Naive thymus-derived CD4-positive, alpha-beta T cell (primary cell): ENCODE data around the gene ESYT3. TPM values are rescaled to one million over a fixed set of nuclear protein-coding genes. Genes with fewer than 3 reads are reported as not detected.

Source experiments
- ATAC-seq: fragments of 150-1000 bp; cut with Tn5 transposase; 2 replicates; pipeline ENCODE4 v1.10.0; 2021; ENCODE audit warnings: mild to moderate bottlenecking, moderate library complexity
- CTCF ChIA-PET: fragments of 350-600 bp; sonication (Branson Sonifier 250); formaldehyde crosslinking; loops from one replicate; lab custom pipeline; 2021; ENCODE audit warnings: antibody characterized with exemption; lab: Charles Lee
- POLR2A ChIA-PET: fragments of 350-600 bp; sonication (Branson Sonifier 250); formaldehyde crosslinking; loops from one replicate; lab custom pipeline; 2021; ENCODE audit warnings: antibody characterized with exemption, inconsistent platforms; lab: Charles Lee
- DNase-seq, 9 donors: peaks; one replicate each; pipeline versions ENCODE4 v3.0.0 to v3.0.0-alpha.2; 2020 to 2022; ENCODE audit warnings: mixed read lengths in 1 of 9
- H3K27ac ChIP-seq: one replicate; pipeline ENCODE4 v1.7.0; 2013; ENCODE audit warnings: mild to moderate bottlenecking, low read depth, low read length, moderate library complexity
- H3K27me3 ChIP-seq, 2 donors: one replicate each; pipeline ENCODE4 v1.7.0; 2013; ENCODE audit warnings: low read length in 2 of 2, mild to moderate bottlenecking in 2 of 2, moderate library complexity in 2 of 2; ENCODE audit not compliant: control insufficient read depth in 2 of 2, insufficient read depth in 2 of 2
- H3K36me3 ChIP-seq, 3 experiments: 1 replicate in 2 of 3; 2 replicates in 1 of 3; pipeline ENCODE4 v1.7.0; 2013; ENCODE audit warnings: low read length in 3 of 3, mild to moderate bottlenecking in 3 of 3, moderate library complexity in 1 of 3; ENCODE audit not compliant: insufficient read depth in 3 of 3, control insufficient read depth in 2 of 3
- H3K4me1 ChIP-seq, 2 donors: one replicate each; pipeline ENCODE4 v1.7.0; 2013; ENCODE audit warnings: low read length in 2 of 2, mild to moderate bottlenecking in 2 of 2, moderate library complexity in 1 of 2; ENCODE audit not compliant: control insufficient read depth in 2 of 2, insufficient read depth in 2 of 2
- H3K4me3 ChIP-seq: 2 replicates; pipeline ENCODE4 v1.7.0; 2013; ENCODE audit warnings: mild to moderate bottlenecking, low read length
- H3K9me3 ChIP-seq, 3 experiments: 1 replicate in 2 of 3; 2 replicates in 1 of 3; pipeline ENCODE4 v1.7.0; 2013; ENCODE audit warnings: low read length in 3 of 3; ENCODE audit not compliant: control insufficient read depth in 2 of 3
- H3K27ac Mint-ChIP-seq, 9 donors: one replicate each; pipeline ENCODE4 v1.8.0; 2020 to 2022; ENCODE audit warnings: mixed read lengths in 9 of 9, mild to moderate bottlenecking in 8 of 9, moderate library complexity in 5 of 9, inconsistent platforms in 2 of 9
- H3K27me3 Mint-ChIP-seq, 5 donors: one replicate each; pipeline ENCODE4 v1.8.0; 2021 to 2022; ENCODE audit warnings: mixed read lengths in 5 of 5, mild to moderate bottlenecking in 1 of 5
- H3K36me3 Mint-ChIP-seq, 5 donors: one replicate each; pipeline ENCODE4 v1.8.0; 2020 to 2022; ENCODE audit warnings: mixed read lengths in 5 of 5, mild to moderate bottlenecking in 3 of 5, inconsistent platforms in 1 of 5
- H3K4me1 Mint-ChIP-seq, 7 donors: one replicate each; pipeline ENCODE4 v1.8.0; 2020 to 2022; ENCODE audit warnings: mixed read lengths in 7 of 7, mild to moderate bottlenecking in 3 of 7, inconsistent platforms in 1 of 7
- H3K4me3 Mint-ChIP-seq, 10 donors: one replicate each; pipeline ENCODE4 v1.8.0; 2020 to 2022; ENCODE audit warnings: mild to moderate bottlenecking in 10 of 10, mixed read lengths in 10 of 10, moderate library complexity in 6 of 10, inconsistent platforms in 2 of 10
- H3K9me3 Mint-ChIP-seq, 11 donors: one replicate each; pipeline ENCODE4 v1.8.0; 2020 to 2022; ENCODE audit warnings: mixed read lengths in 11 of 11, mild to moderate bottlenecking in 4 of 11, inconsistent platforms in 1 of 11, moderate library complexity in 1 of 11
- intact Hi-C, 2 donors: fragments of 100-400 bp; cut with micrococcal nuclease; formaldehyde crosslinking; loops; one replicate each; pipeline ENCODE4 v1.15.1; 2023
- polyA plus RNA-seq, 2 donors: library from polyadenylated mRNA; unstranded; fragments of 300-500 nt; fragmentation: Illumina TruSeq; gene quantifications; one replicate each; pipeline ENCODE4 v1.2.3, GENCODE V29; 2021
- total RNA-seq, 6 experiments: library from RNA in 5 of 6; stranded (reverse) in 5 of 6; gene quantifications; 1 replicate in 5 of 6; 2 replicates in 1 of 6; pipeline ENCODE4 v1.2.3 and lab custom pipeline; 2021 to 2026

The ESYT3 gene
- total and polyA plus RNA-seq, 7 experiments from 2014 or later: 0.14 to 0.41 (median 0.32) TPM; not detected in 4

- DNase-seq (no peak), ATAC-seq (no peak)
- H3K9me3 ChIP-seq: no peaks in the 10 kb centered on the region
- Mint-ChIP-seq H3K36me3 (no peaks in the 10 kb centered on the region), H3K9me3 (peaks cover 0 to 2% (median 0%) of the 10 kb centered on the region in 11 donors), H3K27me3 (peaks cover 14 to 38% (median 32%) of the 10 kb centered on the region in 5 donors), H3K4me1 (peaks cover 0 to 11% (median 7%) of the 10 kb centered on the region in 7 donors), H3K27ac (no peak overlapping the region), H3K4me3 (no peak overlapping the region)
- POLR2A ChIA-PET: no interaction called here
- no peaks in the 10 kb centered on the region for H3K27me3 ChIP-seq
- intact Hi-C loops: no loop called here
- H3K36me3 ChIP-seq: no peaks in the 10 kb centered on the region
- CTCF ChIA-PET: no interaction called here
- no peak overlapping the region for H3K27ac ChIP-seq
- H3K4me1 ChIP-seq: no peaks in the 10 kb centered on the region
- H3K4me3 ChIP-seq: no peak overlapping the region
Observed at GRCh38 chr3:138439646-138440045, 5.2 kb downstream of the ESYT3 start.

GRCh38 chr3:138440121-138440521, 5.7 kb downstream of the ESYT3 start:
- ChIA-PET POLR2A (no interaction called here), CTCF (no interaction called here)
- Histone ChIP-seq H3K4me3 (no peak overlapping the region), H3K36me3 (no peaks in the 10 kb centered on the region), H3K9me3 (no peaks in the 10 kb centered on the region), H3K4me1 (no peaks in the 10 kb centered on the region), H3K27ac (no peak overlapping the region), H3K27me3 (no peaks in the 10 kb centered on the region)
- intact Hi-C loops: no loop called here
- ATAC-seq (no peak), DNase-seq (no peak)
- Mint-ChIP-seq H3K27me3 (peaks cover 14 to 36% (median 32%) of the 10 kb centered on the region in 5 donors), H3K4me3 (no peak overlapping the region), H3K4me1 (peaks cover 0 to 11% (median 7%) of the 10 kb centered on the region in 7 donors), H3K9me3 (peaks cover 0 to 2% (median 0%) of the 10 kb centered on the region in 11 donors), H3K27ac (no peak overlapping the region), H3K36me3 (no peaks in the 10 kb centered on the region)

GRCh38 chr3:138440596-138440995, 6.2 kb downstream of the ESYT3 start:
- Histone ChIP-seq H3K27me3 (no peaks in the 10 kb centered on the region), H3K36me3 (no peaks in the 10 kb centered on the region), H3K4me1 (no peaks in the 10 kb centered on the region), H3K9me3 (no peaks in the 10 kb centered on the region), H3K27ac (no peak overlapping the region), H3K4me3 (no peak overlapping the region)
- intact Hi-C loops: no loop called here
- DNase-seq (no peak), ATAC-seq (no peak)
- Mint-ChIP-seq H3K27ac (no peak overlapping the region), H3K36me3 (no peaks in the 10 kb centered on the region), H3K27me3 (peaks cover 13 to 33% (median 32%) of the 10 kb centered on the region in 5 donors), H3K4me3 (no peak overlapping the region), H3K4me1 (peaks cover 0 to 11% (median 7%) of the 10 kb centered on the region in 7 donors), H3K9me3 (peaks cover 0 to 2% (median 0%) of the 10 kb centered on the region in 11 donors)
- ChIA-PET POLR2A (no interaction called here), CTCF (no interaction called here)

GRCh38 chr3:138441256-138441655, 6.8 kb downstream of the ESYT3 start:
- H3K4me3 Mint-ChIP-seq: no peak overlapping the region
- Histone ChIP-seq H3K4me1 (no peaks in the 10 kb centered on the region), H3K4me3 (no peak overlapping the region), H3K36me3 (no peaks in the 10 kb centered on the region), H3K27ac (no peak overlapping the region), H3K9me3 (no peaks in the 10 kb centered on the region), H3K27me3 (no peaks in the 10 kb centered on the region)
- CTCF ChIA-PET: no interaction called here
- H3K36me3 Mint-ChIP-seq: no peaks in the 10 kb centered on the region
- DNase-seq (no peak), ATAC-seq (no peak)
- no peak overlapping the region for H3K27ac Mint-ChIP-seq
- H3K27me3 Mint-ChIP-seq: peaks cover 7 to 26% (median 25%) of the 10 kb centered on the region in 5 donors
- H3K4me1 Mint-ChIP-seq: peaks cover 0 to 5% (median under 1%) of the 10 kb centered on the region in 7 donors
- no peaks in the 10 kb centered on the region for H3K9me3 Mint-ChIP-seq
- POLR2A ChIA-PET: no interaction called here
- intact Hi-C loops: no loop called here

- H3K4me3 Mint-ChIP-seq: no peak overlapping the region
- no peaks in the 10 kb centered on the region for H3K27me3 ChIP-seq
- H3K27ac ChIP-seq: no peak overlapping the region
- no peak overlapping the region for H3K4me3 ChIP-seq
- no peaks in the 10 kb centered on the region for H3K36me3 ChIP-seq
- no peaks in the 10 kb centered on the region for H3K4me1 ChIP-seq
- POLR2A ChIA-PET: no interaction called here
- H3K9me3 ChIP-seq: no peaks in the 10 kb centered on the region
- intact Hi-C loops: no loop called here
- H3K4me1 Mint-ChIP-seq: no peaks in the 10 kb centered on the region
- no peaks in the 10 kb centered on the region for H3K36me3 Mint-ChIP-seq
- ATAC-seq: no peak
- peaks cover 2 to 22% (median 20%) of the 10 kb centered on the region in 5 donors for H3K27me3 Mint-ChIP-seq
- no peaks in the 10 kb centered on the region for H3K9me3 Mint-ChIP-seq
- H3K27ac Mint-ChIP-seq: no peak overlapping the region
- DNase-seq: no peak
- CTCF ChIA-PET: no interaction called here
Observed at GRCh38 chr3:138441742-138442141, 7.3 kb downstream of the ESYT3 start.

- Histone ChIP-seq H3K27me3 (no peaks in the 10 kb centered on the region), H3K36me3 (no peaks in the 10 kb centered on the region), H3K4me3 (no peak overlapping the region), H3K27ac (no peak overlapping the region), H3K9me3 (no peaks in the 10 kb centered on the region), H3K4me1 (no peaks in the 10 kb centered on the region)
- no peaks in the 10 kb centered on the region for H3K4me1 Mint-ChIP-seq
- H3K27ac Mint-ChIP-seq: no peak overlapping the region
- POLR2A ChIA-PET: no interaction called here
- ATAC-seq (no peak), DNase-seq (no peak)
- CTCF ChIA-PET: no interaction called here
- no peaks in the 10 kb centered on the region for H3K9me3 Mint-ChIP-seq
- peaks cover 0 to 16% (median 13%) of the 10 kb centered on the region in 5 donors for H3K27me3 Mint-ChIP-seq
- H3K4me3 Mint-ChIP-seq: no peak overlapping the region
- intact Hi-C loops: no loop called here
- H3K36me3 Mint-ChIP-seq: no peaks in the 10 kb centered on the region
Observed at GRCh38 chr3:138442433-138442832, 8.0 kb downstream of the ESYT3 start.

- Mint-ChIP-seq H3K4me1 (no peaks in the 10 kb centered on the region), H3K27ac (no peak overlapping the region), H3K4me3 (no peak overlapping the region), H3K36me3 (no peaks in the 10 kb centered on the region), H3K27me3 (peaks cover 0 to 10% (median 8%) of the 10 kb centered on the region in 5 donors), H3K9me3 (no peaks in the 10 kb centered on the region)
- intact Hi-C loops: no loop called here
- DNase-seq (no peak), ATAC-seq (no peak)
- CTCF ChIA-PET: no interaction called here
- Histone ChIP-seq H3K9me3 (no peaks in the 10 kb centered on the region), H3K27ac (no peak overlapping the region), H3K4me1 (no peaks in the 10 kb centered on the region), H3K27me3 (no peaks in the 10 kb centered on the region), H3K36me3 (no peaks in the 10 kb centered on the region), H3K4me3 (no peak overlapping the region)
- POLR2A ChIA-PET: no interaction called here
Observed at GRCh38 chr3:138443091-138443490, 8.7 kb downstream of the ESYT3 start.
